Activated CD8-positive, alpha-beta T cell treated with anti-CD3 and anti-CD28 coated beads for 36 hours (primary cell): ENCODE measurements around the gene RHOH. TPM values are rescaled to one million over a fixed set of nuclear protein-coding genes. Genes with fewer than 3 reads are reported as not detected.

ENCODE experiments used
- ATAC-seq: fragments of 200-7000 bp; cut with Tn5 transposase; one replicate; pipeline ENCODE4 v1.10.0; 2021; ENCODE audit warnings: mild to moderate bottlenecking, moderate library complexity
- CTCF ChIA-PET: fragments of 350-600 bp; sonication (Branson Sonifier 250); formaldehyde crosslinking; loops from one replicate; lab custom pipeline; 2021; ENCODE audit warnings: antibody characterized with exemption; lab: Charles Lee
- POLR2A ChIA-PET: fragments of 350-600 bp; sonication (Branson Sonifier 250); formaldehyde crosslinking; loops from one replicate; lab custom pipeline; 2021; ENCODE audit warnings: antibody characterized with exemption; lab: Charles Lee
- DNase-seq: peaks from one replicate; pipeline ENCODE4 v3.0.0-alpha.2; 2020
- H3K27ac Mint-ChIP-seq: one replicate; pipeline ENCODE4 v1.8.0; 2021; ENCODE audit warnings: mild to moderate bottlenecking, mixed read lengths
- H3K27me3 Mint-ChIP-seq: one replicate; pipeline ENCODE4 v1.8.0; 2021; ENCODE audit warnings: mixed read lengths
- H3K36me3 Mint-ChIP-seq: one replicate; pipeline ENCODE4 v1.8.0; 2021; ENCODE audit warnings: low read depth, mixed read lengths
- H3K4me1 Mint-ChIP-seq: one replicate; pipeline ENCODE4 v1.8.0; 2021; ENCODE audit warnings: low read depth, mixed read lengths
- H3K4me3 Mint-ChIP-seq: one replicate; pipeline ENCODE4 v1.8.0; 2021; ENCODE audit warnings: mild to moderate bottlenecking, moderate library complexity, mixed read lengths
- H3K9me3 Mint-ChIP-seq: one replicate; pipeline ENCODE4 v1.8.0; 2021; ENCODE audit warnings: mixed read lengths
- intact Hi-C: fragments of 100-400 bp; cut with micrococcal nuclease; formaldehyde crosslinking; loops from one replicate; pipeline ENCODE4 v1.10.0; 2022
- total RNA-seq, 2 experiments: library from RNA; stranded (reverse); gene quantifications; one replicate each; pipeline ENCODE4 v1.2.3, GENCODE V29; 2021
- TF ChIP-seq, protein P1 (sequence below): fragments of 200-600 bp; IDR thresholded peaks from one replicate; pipeline ENCODE4 v1.8.0; 2022; ENCODE audit warnings: antibody characterized with exemption, mild to moderate bottlenecking

RHOH gene
- total RNA-seq, 2 experiments from 2014 or later = 121 to 126 TPM

DNA sequence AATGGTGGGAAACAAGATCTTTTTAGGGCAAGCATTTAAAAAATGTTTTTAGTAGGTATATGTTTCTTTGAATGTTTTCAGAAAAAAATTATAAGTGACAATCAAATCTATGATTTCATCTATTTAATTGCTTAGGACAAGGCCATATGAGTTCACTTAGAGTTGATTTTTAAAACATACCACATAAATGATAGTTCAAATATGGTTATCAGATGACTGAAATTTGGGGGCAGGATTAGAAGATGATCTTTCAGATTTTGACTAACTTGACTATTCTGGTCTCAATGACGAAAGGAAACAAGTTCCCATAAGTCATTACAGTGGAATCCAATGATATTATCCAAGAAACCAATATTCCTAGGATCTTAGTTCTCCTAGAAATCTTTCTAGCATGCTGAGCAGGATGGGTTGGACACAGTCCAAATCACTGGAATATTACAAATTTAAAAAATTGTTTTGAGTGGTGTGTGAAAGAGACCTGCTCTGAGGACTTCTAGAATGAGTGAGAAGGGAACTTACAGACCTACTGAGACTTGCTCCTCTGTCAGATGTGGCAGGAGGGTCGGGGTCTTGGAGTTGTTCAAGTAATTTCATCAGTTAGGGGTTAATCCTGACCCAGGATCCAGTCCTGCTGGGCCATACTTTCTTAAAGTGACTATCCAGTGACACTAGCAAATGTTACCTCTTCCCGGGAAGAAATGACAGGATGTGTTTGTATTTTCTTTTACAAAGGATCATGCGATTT lies 20.0 kb downstream of the RHOH start:
- peak; percentile 53 for DNase-seq
- TF ChIP-seq, protein P1, sequence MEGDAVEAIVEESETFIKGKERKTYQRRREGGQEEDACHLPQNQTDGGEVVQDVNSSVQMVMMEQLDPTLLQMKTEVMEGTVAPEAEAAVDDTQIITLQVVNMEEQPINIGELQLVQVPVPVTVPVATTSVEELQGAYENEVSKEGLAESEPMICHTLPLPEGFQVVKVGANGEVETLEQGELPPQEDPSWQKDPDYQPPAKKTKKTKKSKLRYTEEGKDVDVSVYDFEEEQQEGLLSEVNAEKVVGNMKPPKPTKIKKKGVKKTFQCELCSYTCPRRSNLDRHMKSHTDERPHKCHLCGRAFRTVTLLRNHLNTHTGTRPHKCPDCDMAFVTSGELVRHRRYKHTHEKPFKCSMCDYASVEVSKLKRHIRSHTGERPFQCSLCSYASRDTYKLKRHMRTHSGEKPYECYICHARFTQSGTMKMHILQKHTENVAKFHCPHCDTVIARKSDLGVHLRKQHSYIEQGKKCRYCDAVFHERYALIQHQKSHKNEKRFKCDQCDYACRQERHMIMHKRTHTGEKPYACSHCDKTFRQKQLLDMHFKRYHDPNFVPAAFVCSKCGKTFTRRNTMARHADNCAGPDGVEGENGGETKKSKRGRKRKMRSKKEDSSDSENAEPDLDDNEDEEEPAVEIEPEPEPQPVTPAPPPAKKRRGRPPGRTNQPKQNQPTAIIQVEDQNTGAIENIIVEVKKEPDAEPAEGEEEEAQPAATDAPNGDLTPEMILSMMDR = no peak
- CTCF ChIA-PET = interaction anchor here (1.9 to 2.0 kb wide), 3 partner anchors 9 to 21 kb away, joined by 5 to 7 read pairs (median 7); no protein-coding TSS in a partner anchor
- H3K4me3 Mint-ChIP-seq = peak overlapping the region; percentile 99
- peaks cover 89% of the 10 kb centered on the region for H3K36me3 Mint-ChIP-seq
- H3K27ac Mint-ChIP-seq = peak overlapping the region; percentile 96
- POLR2A ChIA-PET = interaction anchor here (0.8 to 13.5 kb wide), 10 partner anchors 9 to 95 kb away, joined by 3 to 447 read pairs (median 32); partner anchors contain the start of gene RHOH
- no peaks in the 10 kb centered on the region for H3K27me3 Mint-ChIP-seq
- ATAC-seq = peak; percentile 34
- no peaks in the 10 kb centered on the region for H3K9me3 Mint-ChIP-seq
- intact Hi-C loops = no loop called here
- H3K4me1 Mint-ChIP-seq = peaks cover 85% of the 10 kb centered on the region

DNA sequence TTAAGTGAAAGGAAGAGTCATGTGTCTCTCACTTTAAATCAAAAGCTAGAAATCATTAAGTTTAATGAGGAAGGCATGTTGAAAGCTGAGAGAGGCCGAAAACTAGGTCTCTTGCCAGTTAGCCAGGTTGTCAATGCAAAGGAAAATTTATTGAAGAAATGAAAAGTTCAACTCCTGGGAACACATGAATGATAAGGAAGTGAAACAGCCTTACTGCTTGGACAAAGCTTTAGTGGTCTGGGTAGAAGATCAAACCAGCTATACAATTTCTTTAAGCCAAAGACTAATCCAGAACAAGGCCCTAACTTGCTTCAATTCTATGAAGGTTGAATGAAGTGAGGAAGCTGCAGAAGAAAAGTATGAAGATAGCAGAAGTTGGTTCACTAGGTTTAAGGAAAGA lies 24.9 kb downstream of the RHOH start:
- DNase-seq = no peak
- peaks cover 6% of the 10 kb centered on the region for H3K9me3 Mint-ChIP-seq
- ChIA-PET POLR2A (interaction anchor here (1.1 to 13.5 kb wide), 7 partner anchors 9 to 95 kb away, joined by 4 to 167 read pairs (median 31); partner anchors contain the start of gene RHOH), CTCF (interaction anchor here (1.0 to 2.7 kb wide), 8 partner anchors 9 to 97 kb away, joined by 3 to 9 read pairs (median 4); partner anchors contain the start of gene RHOH)
- TF ChIP-seq, protein P1 = no peak
- H3K27ac Mint-ChIP-seq = peak overlapping the region; percentile 96
- intact Hi-C loops = no loop called here
- H3K4me1 Mint-ChIP-seq = peaks cover 82% of the 10 kb centered on the region
- peaks cover 85% of the 10 kb centered on the region for H3K36me3 Mint-ChIP-seq
- ATAC-seq = no peak
- H3K4me3 Mint-ChIP-seq = peak overlapping the region; percentile 65
- no peaks in the 10 kb centered on the region for H3K27me3 Mint-ChIP-seq

DNA sequence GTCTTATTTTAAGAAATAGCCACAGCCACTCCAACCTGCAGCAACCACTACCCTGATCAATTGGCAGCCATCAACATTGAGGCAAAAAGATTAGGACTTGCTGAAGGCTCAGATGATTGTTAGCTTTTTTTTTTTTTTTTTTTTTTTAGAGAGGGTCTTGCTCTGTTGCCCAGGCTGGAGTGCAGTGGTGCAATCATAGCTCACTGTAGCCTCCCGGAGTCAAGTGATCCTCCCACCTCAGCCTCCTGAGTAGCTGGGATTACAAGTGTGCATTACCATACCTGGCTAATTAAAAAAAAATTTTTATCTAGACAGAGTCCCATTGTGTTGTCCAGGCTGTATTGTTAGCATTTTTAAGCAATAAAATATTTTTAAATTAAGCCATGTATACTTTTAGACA lies 26.5 kb downstream of the RHOH start:
- Mint-ChIP-seq H3K27me3 (no peaks in the 10 kb centered on the region), H3K4me3 (peak overlapping the region; percentile 65), H3K36me3 (peaks cover 78% of the 10 kb centered on the region), H3K4me1 (peaks cover 80% of the 10 kb centered on the region), H3K9me3 (peaks cover 6% of the 10 kb centered on the region), H3K27ac (peak overlapping the region; percentile 96)
- TF ChIP-seq, protein P1 = no peak
- ChIA-PET CTCF (interaction anchor here (1.0 to 2.7 kb wide), 3 partner anchors 14 to 87 kb away, joined by 3 to 9 read pairs (median 8); no protein-coding TSS in a partner anchor), POLR2A (interaction anchor here (0.7 to 13.5 kb wide), 6 partner anchors 11 to 93 kb away, joined by 3 to 167 read pairs (median 38); partner anchors contain the start of gene RHOH)
- intact Hi-C loops = no loop called here
- ATAC-seq (no peak), DNase-seq (peak; percentile 10)

DNA sequence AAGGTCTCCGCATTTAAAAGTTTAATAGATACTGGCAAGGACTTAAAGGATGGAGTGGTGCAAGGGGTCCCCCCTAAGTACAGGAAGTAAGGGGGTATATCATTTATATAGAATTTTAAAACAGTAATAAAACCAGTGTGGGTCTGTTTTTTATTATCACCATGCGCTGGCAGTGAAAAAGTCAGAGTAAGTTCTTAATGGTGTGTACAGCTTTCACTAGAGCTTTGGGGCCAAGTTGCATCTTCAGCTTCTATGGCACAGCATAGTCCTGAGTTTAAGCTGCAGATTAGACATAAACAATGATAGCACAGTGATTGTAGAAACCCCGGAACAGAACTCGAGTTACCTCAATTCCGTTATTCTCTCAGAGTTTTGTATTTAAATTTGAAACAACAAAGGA lies 27.6 kb downstream of the RHOH start:
- H3K4me3 Mint-ChIP-seq = peak overlapping the region; percentile 68
- ATAC-seq = no peak
- DNase-seq = peak; percentile 2
- peak overlapping the region; percentile 96 for H3K27ac Mint-ChIP-seq
- H3K27me3 Mint-ChIP-seq = no peaks in the 10 kb centered on the region
- peaks cover 6% of the 10 kb centered on the region for H3K9me3 Mint-ChIP-seq
- H3K36me3 Mint-ChIP-seq = peaks cover 82% of the 10 kb centered on the region
- peaks cover 85% of the 10 kb centered on the region for H3K4me1 Mint-ChIP-seq
- CTCF ChIA-PET = interaction anchor here (0.7 to 9.4 kb wide), 5 partner anchors 9 to 168 kb away, joined by 3 to 120 read pairs (median 3); partner anchors contain the start of gene N4BP2
- TF ChIP-seq, protein P1 = no peak
- POLR2A ChIA-PET = interaction anchor here (0.9 to 19.6 kb wide), 9 partner anchors 10 to 85 kb away, joined by 3 to 295 read pairs (median 46); partner anchors contain the start of gene RHOH
- intact Hi-C loops = no loop called here
